Hematopoietic multipotent progenitor cell treated with erythropoietin and hydrocortisone succinate and interleukin-3 and kit ligand, for 17 days (in vitro differentiated cells): Measurements from ENCODE around the gene C16orf96.

Experiments
- DNase-seq: peaks from one replicate; pipeline ENCODE4 v3.0.0-alpha.2; 2015; ENCODE audit warnings: low spot score

C16orf96 gene

DNA sequence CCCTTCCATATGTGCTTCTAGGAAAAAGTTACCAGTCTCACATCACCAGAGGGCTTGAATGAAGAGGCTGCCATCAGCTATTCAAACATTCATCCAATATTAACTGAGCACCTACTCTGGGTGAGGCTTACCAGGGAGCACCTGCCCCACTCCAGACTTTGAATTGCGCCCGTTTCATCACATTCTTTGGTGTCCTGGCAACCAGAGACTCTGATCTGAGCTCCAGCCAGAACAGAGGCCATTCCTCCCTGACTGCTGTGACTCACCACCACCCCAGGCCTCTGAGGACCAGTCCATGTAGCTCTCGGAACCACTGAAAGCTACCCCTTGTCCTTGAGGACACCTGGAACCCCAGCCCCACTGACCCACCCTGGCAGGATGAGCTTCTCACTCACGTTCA is at the start of gene C16orf96:
Gene C16orf96 (plus strand): TSS at position 229 of the 400 bp plus-strand sequence. CDS start 150 bp downstream, at position 379.
- no peak for DNase-seq

DNA sequence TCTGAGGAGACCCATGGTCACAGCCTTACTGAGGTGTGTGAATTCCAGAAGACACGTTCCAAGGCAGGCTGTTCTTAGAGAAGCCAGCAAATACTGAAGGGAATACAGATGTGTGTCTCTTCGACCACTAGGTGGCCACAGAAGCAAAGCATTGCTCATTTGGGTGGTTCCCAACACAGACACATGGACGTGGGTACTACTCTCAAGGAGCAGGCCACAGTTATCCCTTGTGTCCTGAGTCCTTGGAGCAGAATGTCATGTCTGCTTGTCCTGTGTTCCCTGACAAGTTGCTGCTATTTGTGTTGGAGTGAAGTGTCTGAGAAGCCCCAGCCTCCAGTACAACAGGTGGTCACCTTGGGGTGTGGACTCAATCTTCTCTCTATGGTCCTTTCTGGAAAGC is 49.7 kb upstream of the C16orf96 start:
- DNase-seq = peak; percentile 83

DNA sequence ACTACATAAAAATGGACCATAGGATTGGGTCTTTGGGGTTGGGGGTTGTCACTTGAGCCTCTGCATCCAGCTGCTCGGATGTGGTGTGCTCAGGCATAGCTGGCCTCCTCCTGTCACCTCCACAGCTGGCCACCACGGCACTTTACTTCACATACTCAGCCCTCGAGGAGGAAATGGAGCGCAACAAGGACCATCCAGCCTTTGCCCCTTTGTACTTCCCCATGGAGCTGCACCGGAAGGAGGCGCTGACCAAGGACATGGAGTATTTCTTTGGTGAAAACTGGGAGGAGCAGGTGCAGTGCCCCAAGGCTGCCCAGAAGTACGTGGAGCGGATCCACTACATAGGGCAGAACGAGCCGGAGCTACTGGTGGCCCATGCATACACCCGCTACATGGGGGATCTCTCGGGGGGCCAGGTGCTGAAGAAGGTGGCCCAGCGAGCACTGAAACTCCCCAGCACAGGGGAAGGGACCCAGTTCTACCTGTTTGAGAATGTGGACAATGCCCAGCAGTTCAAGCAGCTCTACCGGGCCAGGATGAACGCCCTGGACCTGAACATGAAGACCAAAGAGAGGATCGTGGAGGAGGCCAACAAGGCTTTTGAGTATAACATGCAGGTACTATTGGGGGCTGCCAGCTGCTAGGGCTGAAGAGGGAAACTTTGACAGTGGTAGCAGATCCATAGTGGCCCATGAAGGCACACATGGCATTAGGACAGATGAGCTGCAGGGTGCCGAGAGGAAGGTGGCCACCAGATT is 48.4 kb upstream of the C16orf96 start:
- DNase-seq = no peak

DNA sequence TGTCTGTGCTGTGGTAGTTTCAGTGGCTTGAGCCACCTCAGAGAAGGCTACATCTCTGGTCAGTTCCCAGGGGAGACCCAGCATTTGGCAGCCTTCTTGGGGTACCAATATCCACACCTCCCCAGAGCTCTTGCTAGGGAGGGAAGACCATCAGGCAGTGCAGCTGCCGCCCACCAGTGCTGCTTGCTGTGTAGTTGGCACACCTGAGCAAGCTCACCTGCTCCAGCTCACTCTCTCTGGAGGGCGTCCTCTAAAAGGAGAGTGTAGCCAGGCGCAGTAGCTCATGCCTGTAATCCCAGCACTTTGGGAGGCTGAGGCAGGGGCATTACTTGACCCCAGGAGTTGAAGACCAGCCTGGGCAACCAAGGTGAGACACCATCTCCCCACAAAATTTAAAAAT is 47.3 kb upstream of the C16orf96 start:
- DNase-seq = no peak

DNA sequence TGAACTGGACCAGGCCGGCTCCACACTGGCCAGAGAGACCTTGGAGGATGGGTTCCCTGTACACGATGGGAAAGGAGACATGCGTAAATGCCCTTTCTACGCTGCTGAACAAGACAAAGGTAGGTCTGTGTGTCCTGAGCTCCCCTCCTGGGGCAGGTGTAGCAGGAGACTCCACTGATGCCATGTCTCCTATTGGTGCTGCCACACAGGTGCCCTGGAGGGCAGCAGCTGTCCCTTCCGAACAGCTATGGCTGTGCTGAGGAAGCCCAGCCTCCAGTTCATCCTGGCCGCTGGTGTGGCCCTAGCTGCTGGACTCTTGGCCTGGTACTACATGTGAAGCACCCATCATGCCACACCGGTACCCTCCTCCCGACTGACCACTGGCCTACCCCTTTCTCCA is 46.7 kb upstream of the C16orf96 start:
- no peak for DNase-seq

DNA sequence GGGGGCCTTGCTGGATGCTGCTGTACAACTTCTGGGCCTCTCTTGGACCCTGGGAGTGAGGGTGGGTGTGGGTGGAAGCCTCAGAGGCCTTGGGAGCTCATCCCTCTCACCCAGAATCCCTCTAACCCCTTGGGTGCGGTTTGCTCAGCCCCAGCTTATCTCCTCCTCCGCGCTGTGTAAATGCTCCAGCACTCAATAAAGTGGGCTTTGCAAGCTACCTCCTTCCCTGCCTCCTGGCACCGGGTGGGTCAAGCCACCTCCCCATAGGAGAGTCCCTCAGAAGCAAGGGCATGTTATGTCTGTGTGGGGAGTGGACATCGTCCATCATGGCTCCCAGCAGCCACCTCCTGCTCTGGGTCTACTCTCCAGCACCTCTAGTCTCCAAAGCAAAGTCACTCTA is 46.0 kb upstream of the C16orf96 start:
- DNase-seq = no peak

DNA sequence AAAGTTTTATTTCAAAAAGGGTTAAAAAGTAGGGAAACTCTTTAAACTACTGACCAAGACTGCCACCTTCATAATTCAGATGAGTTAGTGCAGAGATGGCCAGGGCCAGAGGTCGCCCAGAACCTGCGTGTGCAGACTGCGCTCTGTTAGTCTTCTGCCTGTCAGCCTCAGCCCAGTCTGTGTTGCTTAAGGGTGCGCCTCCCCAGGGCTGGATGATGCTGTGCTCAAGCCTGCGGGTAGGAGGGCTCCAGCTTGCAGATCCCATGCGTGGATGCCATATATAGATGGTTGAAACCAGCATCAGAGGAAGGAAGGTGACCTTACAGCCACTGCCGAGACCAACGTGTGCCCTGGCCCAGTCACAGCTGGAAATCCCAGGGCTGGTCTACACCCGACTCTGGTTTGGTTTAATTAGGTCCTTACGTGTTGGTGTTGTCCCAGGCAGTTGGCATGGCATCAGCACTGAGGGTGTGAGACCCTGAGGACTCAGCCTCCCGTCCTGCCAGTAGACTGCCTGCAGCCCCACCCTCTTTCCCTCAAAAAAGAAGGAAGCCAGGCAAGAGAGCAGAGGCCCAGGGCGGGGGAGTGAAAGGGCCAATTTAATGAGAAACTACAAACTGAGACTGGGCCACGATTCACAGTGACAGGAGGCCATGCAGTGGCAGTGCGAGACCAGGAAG is 45.3 kb upstream of the C16orf96 start:
- DNase-seq = no peak

DNA sequence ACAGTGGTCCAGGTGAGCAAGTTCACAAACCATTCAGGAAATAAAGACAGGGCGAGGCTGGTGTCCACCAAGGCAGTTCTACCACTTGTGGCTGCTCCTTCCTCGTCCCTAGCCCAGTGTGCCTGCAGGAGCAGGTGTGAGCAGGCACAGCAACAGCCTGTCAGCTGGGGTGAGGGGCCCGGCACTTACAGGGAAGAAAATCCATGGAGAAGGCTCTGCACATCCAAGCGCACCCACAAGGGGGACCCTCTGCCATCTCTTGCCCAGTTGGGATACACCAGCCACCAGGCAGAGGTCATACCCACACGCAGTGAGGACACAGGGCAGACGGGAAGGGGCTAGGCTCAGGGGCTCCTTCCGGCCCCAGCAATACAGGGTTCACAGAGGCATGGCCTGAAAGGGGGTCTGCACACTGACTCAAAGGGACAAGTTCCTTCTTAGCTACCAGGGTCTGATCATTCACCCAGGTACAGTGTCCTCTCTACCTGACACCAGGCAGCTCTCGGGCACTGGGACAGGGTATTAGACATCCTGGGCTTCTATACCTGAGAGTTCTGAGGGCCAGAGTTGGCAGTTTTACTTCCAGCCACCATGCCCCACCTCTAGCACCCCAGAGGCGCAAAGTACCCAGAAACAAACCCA is 44.6 kb upstream of the C16orf96 start:
- peak; percentile 31 for DNase-seq

DNA sequence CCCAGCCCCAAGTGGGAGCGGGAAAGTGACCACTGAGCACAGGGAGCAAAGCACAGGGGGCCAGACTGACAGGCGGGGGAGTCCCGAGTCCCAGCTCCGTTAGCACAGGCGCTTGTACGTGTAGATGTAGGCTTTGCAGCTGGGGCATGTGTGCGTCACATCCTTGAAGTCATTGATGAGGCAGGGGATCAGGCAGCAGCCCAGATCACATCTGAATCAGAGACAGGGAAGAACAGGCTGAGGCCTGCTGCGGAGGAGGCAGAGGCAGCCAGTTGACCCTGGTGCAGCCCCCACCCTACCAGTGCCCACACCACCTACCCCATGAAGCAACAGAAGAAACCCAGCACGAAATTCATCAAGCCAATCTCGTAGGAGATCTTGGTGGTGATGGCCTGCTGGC is 43.7 kb upstream of the C16orf96 start:
- no peak for DNase-seq

DNA sequence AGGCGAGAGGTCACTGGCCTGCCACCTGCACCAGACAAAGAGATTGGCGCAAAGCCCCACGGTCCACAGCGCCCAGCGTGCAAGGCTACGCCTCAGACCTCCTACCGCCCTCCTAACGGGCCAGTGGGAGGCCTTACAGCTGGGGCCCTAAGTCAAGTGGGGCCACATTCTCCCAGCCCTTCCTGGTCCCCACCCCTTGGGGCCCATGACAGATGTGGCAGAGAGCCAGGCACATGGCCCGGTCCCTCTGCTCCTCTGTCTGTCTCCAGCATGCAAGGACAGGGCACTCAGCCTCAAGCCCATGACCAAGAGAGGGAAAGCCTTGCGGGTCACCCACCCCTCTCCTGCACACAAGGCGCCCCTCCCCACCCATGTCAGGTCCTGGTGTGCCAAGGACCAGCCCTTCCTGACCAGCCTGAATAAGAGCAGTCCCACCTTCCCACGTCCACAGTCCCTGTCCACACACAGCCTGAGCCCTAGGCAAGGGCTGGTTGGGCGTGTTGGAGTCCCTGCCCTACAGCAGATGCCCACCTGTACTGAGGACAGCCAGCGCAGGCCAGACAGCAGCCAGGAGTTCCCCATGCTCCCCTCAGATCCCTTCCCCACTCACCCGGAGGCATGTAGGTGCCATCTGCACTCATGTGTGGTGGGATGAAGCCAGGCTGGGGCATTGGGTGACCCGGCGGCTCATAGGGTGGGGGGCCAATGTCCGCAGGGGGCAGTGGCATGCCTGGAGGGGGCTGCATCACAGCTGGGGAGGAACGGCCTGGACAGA is 42.9 kb upstream of the C16orf96 start:
- DNase-seq = no peak

DNA sequence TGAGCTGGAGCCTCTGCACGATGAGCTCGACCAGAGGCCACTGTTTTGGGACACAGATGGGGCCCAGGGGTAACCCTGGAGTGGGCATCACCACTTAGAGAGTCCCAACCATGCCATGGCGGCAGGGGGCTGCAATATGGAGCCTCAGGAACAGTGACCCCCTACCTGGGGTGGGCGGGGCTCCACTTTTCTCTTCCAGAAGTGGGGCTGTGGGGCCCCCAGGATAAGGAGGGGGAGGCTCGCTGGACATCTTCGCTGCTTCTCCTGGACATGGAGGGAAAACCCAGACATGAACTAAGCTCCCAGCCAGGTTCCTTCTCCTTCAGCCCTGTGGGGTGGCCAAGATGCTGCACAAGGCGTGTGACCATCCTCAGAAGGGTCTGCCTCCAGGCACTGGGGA is 42.3 kb upstream of the C16orf96 start:
- no peak for DNase-seq

DNA sequence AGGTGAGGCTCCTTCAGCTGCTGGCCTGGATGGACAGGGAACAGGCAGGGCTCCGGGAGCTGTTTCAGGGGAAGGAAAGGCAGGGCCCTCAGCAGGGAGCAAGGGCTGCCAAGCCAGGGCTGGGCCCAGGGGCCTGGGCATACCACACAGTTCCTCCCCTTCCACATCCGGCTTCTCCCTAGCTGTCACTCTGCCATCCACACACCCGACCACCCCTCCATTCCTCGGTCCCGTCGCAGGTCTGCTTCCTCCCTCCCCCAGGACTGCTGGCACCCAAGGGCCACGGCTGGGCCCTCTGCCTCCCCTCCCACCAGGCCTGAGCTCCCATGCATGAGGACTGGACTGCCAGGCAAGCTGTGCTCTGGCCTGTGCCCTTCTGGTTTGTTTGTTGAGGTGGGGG is 41.5 kb upstream of the C16orf96 start:
- no peak for DNase-seq

DNA sequence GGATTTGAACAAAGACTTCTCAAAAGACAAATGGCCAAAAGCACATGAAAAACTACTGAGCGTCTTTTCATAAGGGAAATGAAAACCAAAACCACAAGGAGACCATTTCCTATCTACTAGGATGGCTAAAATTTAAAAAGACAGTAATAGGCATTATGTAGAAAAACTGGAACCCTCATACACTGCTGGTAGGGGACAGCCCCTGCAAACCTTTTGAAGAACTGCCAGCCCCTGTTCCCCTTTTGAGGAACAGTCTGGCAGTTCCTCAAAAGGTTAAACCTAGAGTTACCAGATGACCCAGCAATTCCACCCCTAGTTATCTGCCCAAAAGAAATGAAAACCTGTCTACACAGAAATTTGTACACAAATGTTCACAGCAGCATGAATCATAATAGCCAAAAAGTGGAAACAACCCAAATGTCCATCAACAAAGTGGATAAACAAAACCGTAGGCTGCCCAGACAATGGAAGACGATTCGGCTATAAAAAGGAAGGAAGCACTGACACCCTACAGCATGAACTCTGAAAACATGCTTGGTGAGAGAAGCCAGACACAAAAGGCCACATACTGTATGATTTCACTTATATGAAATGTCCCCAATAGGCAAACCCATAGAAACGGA is 40.4 kb upstream of the C16orf96 start:
- no peak for DNase-seq

DNA sequence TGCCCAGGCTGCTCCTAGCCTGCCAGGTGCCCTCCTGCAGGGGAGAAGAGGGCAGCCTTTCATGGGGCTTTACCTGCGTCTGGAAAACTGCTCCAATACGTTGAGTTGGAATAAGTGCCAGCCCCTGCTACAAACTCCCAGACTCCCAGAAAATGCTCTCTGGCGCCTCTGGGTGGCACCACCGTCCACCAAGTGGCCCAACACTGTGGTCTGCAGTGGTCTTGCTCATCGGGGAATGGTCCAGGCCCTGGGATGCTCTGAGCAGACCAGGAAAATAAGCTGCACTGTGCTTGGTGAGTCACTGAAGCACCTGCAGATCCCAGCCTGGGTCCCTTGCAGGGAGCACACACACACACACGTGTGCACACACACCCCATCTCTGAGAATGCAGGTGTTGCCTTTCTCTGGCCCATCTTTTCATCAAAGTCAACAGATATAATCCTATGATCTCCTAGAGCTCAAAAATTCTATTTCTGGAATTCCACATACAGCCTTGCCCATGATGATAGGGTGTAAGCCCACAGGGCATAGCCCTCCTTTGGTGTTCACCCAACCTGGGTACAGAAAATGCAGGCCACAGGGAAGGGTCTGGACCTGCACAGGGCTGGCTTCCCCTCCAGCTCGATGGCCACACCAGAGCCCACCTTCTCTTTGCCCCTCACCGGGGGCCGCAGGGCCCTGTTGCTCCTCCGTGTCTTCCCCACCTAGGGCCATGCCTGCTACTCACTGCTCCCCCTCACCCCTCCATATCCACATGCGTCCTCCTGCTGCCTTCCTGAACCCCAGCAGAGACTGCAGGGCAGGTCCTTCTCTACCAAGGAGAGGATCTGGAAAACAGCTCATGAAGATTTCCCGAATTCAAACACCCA is 38.1 kb upstream of the C16orf96 start:
- peak; percentile 20 for DNase-seq

DNA sequence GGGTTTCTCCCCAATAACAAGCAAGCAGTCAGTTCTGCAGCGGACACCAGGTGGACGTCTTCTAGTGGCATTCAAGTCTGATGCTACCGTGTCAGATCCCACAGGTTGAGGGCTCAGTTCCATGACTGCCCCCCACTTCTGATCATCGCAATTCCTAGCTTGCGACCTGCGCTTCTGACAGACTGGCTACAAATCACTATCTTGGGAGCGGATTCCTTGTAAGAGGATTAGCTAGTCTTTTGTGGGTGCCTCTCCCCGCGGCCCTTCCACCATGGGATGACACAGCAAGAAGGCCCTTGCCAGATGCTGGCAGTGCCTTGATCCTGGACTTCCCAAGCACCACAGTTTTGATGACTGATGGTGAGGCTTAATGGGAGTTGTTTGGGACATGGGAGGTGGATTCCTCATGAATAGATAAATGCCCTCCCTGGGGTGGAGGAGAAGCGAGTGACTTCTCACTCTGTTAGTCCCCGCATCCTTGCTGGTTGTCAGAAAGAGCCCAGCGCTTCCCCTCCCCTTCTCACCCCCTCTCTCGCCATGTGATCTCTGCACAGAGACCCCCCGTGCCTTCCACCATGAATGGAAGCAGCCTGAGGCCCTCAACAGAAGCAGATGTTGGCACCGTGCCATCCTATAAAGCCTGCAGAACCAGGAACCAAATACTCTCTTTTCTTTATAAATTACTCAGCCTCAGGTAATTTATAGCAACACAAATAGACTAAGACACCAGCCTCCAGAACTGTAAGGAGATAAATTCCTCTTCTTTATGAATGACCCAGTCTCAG is 36.7 kb upstream of the C16orf96 start:
- no peak for DNase-seq

DNA sequence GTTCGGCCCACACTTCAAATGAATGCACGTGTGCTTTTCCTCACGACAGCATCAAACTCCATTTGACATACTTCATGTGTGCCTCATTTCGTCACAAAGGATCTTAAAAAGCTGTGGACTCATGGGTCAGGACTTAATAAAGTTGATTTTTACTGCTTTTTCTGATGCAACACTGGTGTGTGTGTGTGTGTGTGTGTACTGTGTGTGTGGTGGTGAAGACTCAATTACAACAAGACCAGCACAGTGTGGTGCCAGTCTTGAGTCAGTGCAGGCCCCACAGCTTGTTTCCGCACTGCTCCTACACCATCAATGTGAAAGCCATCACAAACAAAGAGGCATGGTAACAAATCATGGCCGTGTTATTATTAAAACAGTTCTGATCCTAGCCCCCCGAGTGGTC is 35.2 kb upstream of the C16orf96 start:
- no peak for DNase-seq

DNA sequence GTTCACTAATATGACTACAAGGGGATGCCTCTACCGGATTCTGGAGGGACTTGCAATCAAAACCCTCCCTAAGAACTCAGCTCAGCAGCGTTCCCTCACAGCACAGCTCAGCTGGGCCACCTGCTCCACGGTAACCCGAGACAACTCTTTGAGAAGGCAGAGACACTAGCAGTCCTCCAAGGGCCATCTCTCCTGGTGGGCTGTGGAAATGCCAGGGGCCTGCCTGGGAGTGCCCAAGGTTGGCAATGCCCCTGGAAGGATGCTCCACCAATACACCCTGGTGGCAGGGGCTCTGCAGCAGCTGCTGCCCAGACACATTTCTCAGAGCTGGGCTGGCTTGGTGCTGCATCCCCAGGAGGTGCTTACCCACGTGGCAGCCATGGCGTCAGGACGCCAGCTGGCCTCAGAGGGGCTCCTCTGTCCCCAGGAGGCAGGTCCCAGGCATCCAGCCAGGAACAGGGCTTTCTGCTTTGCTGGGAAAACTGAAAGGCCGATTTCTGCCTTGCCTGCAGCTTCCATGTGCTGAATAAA is 34.0 kb upstream of the C16orf96 start:
- DNase-seq = no peak

DNA sequence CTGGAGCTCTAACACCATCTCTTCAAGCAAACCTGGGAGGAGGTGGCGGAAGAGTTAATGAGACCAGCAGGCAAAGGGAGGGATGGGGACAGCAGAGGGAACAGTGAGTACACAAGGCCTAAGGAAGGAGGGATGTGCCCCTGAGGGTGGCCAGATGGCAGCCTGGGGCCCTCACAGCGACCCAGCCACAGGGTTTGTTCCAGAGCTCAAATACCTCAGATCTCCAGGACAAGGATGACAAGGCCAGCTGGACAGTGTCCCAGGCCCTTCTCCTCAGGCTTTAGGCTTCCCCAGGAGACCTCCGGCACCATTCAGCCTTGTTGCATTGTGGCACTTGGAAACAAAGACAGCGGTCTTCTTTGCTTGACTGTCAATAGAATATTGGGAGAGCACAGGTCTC is 32.5 kb upstream of the C16orf96 start:
- no peak for DNase-seq

DNA sequence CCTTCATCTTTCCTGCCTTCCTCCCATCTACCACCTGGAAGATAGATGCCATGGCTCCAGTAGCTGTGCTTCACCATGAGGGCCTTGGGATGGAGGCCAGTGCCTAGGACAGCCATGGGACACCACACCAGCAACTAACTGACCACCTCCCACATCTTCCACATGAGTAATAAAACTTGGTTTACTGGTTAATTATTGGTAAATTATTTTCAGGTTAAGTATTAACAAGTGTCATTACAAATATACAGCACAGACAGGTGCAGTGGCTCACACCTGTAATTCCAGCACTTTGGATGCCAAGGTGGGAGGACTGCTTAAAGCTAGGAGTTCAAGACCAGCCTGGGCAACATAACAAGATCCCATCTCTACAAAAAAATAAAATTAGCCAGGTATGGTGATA is 31.6 kb upstream of the C16orf96 start:
- DNase-seq = no peak

DNA sequence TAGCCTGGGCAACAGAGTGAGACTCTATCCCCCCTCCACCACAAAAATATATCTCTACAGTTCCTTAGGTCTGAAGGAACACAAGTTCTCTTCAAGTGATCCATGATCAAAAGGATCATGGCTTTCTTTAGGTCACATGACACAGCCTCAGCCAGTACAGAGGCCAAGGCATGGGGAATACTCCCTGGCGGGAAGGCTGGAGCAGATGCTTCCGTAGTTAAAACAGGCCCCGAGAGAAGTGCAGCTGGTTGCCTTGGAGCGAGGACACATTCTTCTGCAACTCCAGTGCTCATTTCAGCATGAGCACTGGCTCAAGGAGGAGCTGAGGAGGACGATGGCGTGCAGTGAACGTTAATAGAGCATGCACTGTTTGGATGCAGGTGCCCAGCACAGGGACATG is 31.1 kb upstream of the C16orf96 start:
- no peak for DNase-seq
